ENCODE data around the gene HTR3E.
A peak's percentile ranks its signal among the peaks of the same experiment; 100 is the strongest.

Gene HTR3E

GRCh38 chr3:184133840-184134745 lies 37.2 kb downstream of the HTR3E start:
- Histone ChIP-seq H3K27me3 (no peaks in the 10 kb centered on the region), H3K9me3 (replicated peaks in 1 of 11) (no peaks in the 10 kb centered on the region), H3K9ac (peak overlapping the region; percentile 85 to 97 (median 95)), H4K20me1 (peaks cover 0 to 34% (median 29%) of the 10 kb centered on the region in 11 experiments; a peak in 20 of 22 replicates), H3K4me2 (peak overlapping the region; percentile 90 to 99 (median 95)), H3K36me3 (peaks cover 17 to 23% (median 21%) of the 10 kb centered on the region in 11 experiments), H3K27ac (peak overlapping the region in 10 of 11 experiments; percentile 80 to 96 (median 93); a peak in 19 of 22 replicates), H3K4me3 (peak overlapping the region; percentile 81 to 95 (median 89)), H3K4me1 (peaks cover 20 to 30% (median 26%) of the 10 kb centered on the region in 10 experiments)
- no peak for TF ChIP-seq Cebpa-rat (IDR thresholded peaks at IDR 0.05)

- peaks cover 0 to 40% (median 32%) of the 10 kb centered on the region in 11 experiments; a peak in 20 of 22 replicates for H4K20me1 ChIP-seq
- H3K4me2 ChIP-seq: peak overlapping the region; percentile 90 to 99 (median 95)
- peak overlapping the region; percentile 85 to 97 (median 95) for H3K9ac ChIP-seq
- no peak for TF ChIP-seq Cebpa-rat (IDR thresholded peaks at IDR 0.05)
- peaks cover 20 to 30% (median 26%) of the 10 kb centered on the region in 10 experiments for H3K4me1 ChIP-seq
- no peaks in the 10 kb centered on the region for H3K27me3 ChIP-seq
- H3K9me3 ChIP-seq (replicated peaks in 1 of 11): no peaks in the 10 kb centered on the region
- peaks cover 24 to 30% (median 28%) of the 10 kb centered on the region in 11 experiments for H3K36me3 ChIP-seq
- peak overlapping the region; percentile 81 to 95 (median 89) for H3K4me3 ChIP-seq
- H3K27ac ChIP-seq: peak overlapping the region; percentile 69 to 96 (median 93)
Observed at GRCh38 chr3:184134746-184135148, 37.9 kb downstream of the HTR3E start.

DNA sequence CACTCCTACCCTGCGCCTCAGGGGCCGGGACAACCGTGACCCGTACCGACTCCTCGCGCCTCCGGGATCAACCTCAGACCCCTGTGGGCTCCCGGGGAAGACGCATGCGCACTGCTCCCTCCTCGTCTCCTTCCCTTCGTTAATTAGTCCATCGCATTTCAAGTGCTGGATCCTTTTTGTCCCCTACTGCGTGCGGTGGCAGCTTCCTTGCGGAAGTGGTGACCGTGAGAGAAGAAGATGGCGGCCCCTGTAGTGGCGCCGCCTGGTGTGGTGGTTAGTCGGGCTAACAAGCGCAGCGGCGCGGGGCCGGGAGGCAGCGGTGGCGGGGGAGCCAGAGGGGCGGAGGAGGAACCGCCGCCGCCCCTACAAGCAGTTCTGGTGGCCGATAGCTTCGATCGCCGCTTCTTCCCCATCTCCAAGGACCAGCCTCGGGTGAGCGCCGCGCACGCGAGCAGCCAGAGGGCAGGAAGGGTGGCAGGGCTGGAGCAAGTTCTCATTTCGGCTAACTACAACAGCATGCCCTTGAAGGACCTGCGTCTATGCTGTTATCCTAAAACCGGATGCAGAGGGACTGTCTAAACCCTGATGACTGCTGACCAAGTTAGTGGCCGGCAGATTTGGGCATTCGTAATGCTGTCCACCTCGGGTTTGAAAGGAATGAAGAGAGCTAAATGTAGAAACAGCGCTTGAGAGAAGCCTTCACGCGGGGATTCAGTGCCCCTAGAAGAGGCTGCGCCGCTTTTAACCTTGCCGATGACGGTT lies 38.5 kb downstream of the HTR3E start, which contains the start of gene EIF2B5:
Gene EIF2B5, plus strand, starts transcription at position 210 of the 762 bp plus-strand sequence. Its CDS starts 28 bp downstream, at position 238.
- peaks cover 20 to 30% (median 26%) of the 10 kb centered on the region in 10 experiments for H3K4me1 ChIP-seq
- H4K20me1 ChIP-seq: peaks cover 0 to 46% (median 35%) of the 10 kb centered on the region in 11 experiments; a peak in 20 of 22 replicates
- peak within 1 kb of the TSS; percentile 85 to 97 (median 95) for H3K9ac ChIP-seq
- no peaks in the 10 kb centered on the region for H3K9me3 ChIP-seq (replicated peaks in 1 of 11)
- no peak for TF ChIP-seq Cebpa-rat (IDR thresholded peaks at IDR 0.05)
- H3K27ac ChIP-seq: peak within 1 kb of the TSS; percentile 69 to 96 (median 93)
- peak within 1 kb of the TSS; percentile 81 to 95 (median 89) for H3K4me3 ChIP-seq
- peak within 1 kb of the TSS; percentile 92 to 99 (median 96) for H3K4me2 ChIP-seq
- H3K27me3 ChIP-seq: no peaks in the 10 kb centered on the region
- peaks cover 30 to 36% (median 33%) of the 10 kb centered on the region in 11 experiments for H3K36me3 ChIP-seq

DNA sequence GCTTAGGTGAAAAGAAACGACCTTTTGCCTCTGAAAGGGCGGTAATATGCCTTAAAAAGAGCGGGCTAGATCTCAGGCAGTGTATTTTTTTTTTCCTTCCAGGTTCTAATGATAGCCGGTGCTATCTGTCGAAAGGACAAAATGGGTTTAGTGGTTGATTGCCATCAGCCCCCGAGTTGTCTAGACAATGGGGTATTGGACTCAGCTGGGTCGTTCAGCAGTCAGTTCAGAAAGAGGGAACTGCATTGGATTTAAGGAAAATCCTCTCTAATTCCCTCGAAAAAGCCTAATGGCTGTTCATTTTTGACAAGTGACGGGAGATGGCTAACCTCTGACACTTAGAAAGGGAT lies 39.0 kb downstream of the HTR3E start:
- Histone ChIP-seq H3K4me3 (peak overlapping the region; percentile 81 to 95 (median 89)), H3K36me3 (peaks cover 35 to 41% (median 39%) of the 10 kb centered on the region in 11 experiments), H4K20me1 (peaks cover 0 to 52% (median 40%) of the 10 kb centered on the region in 11 experiments; a peak in 20 of 22 replicates), H3K9me3 (replicated peaks in 1 of 11) (no peaks in the 10 kb centered on the region), H3K4me1 (peaks cover 20 to 30% (median 26%) of the 10 kb centered on the region in 10 experiments), H3K27me3 (no peaks in the 10 kb centered on the region), H3K9ac (peak overlapping the region; percentile 85 to 97 (median 95)), H3K27ac (peak overlapping the region; percentile 69 to 96 (median 93)), H3K4me2 (peak overlapping the region; percentile 83 to 99 (median 94))
- no peak for TF ChIP-seq Cebpa-rat (IDR thresholded peaks at IDR 0.05)

- Histone ChIP-seq H3K36me3 (peaks cover 81 to 87% (median 85%) of the 10 kb centered on the region in 11 experiments), H3K27ac (no peak overlapping the region), H3K9me3 (replicated peaks in 1 of 11) (no peaks in the 10 kb centered on the region), H3K4me2 (no peak overlapping the region), H3K9ac (0 out of 22 replicates have a peak overlapping the region, but pooled peaks of 1 of the 11 experiments have one; percentile 14), H3K4me3 (no peak overlapping the region), H4K20me1 (peaks cover 0 to 91% (median 74%) of the 10 kb centered on the region in 11 experiments; a peak in 20 of 22 replicates), H3K27me3 (no peaks in the 10 kb centered on the region), H3K4me1 (peaks cover 19 to 37% (median 29%) of the 10 kb centered on the region in 10 experiments)
- TF ChIP-seq Cebpa-rat (IDR thresholded peaks at IDR 0.05): no peak
Observed at GRCh38 chr3:184140436-184140835, 43.6 kb downstream of the HTR3E start.

- H3K4me2 ChIP-seq: no peak overlapping the region
- peaks cover 8 to 26% (median 20%) of the 10 kb centered on the region in 10 experiments for H3K4me1 ChIP-seq
- peaks cover 92 to 100% (median 98%) of the 10 kb centered on the region in 11 experiments for H3K36me3 ChIP-seq
- H3K4me3 ChIP-seq: no peak overlapping the region
- H3K27ac ChIP-seq: no peak overlapping the region
- no peaks in the 10 kb centered on the region for H3K27me3 ChIP-seq
- no peak for TF ChIP-seq Cebpa-rat (IDR thresholded peaks at IDR 0.05)
- H3K9me3 ChIP-seq (replicated peaks in 1 of 11): no peaks in the 10 kb centered on the region
- H3K9ac ChIP-seq: 0 out of 22 replicates have a peak overlapping the region, but pooled peaks of 2 of the 11 experiments have one; percentile 5 to 7
- H4K20me1 ChIP-seq: peaks cover 0 to 87% (median 73%) of the 10 kb centered on the region in 11 experiments; a peak in 20 of 22 replicates
Observed at GRCh38 chr3:184142199-184142598, 45.3 kb downstream of the HTR3E start.

GRCh38 chr3:184143327-184143726 lies 46.5 kb downstream of the HTR3E start:
- TF ChIP-seq Cebpa-rat (IDR thresholded peaks at IDR 0.05): no peak
- H3K4me3 ChIP-seq: no peak overlapping the region
- H3K9ac ChIP-seq: peak overlapping the region in 2 of 11 experiments; percentile 10 to 53; a peak in 2 of 22 replicates
- H3K9me3 ChIP-seq (replicated peaks in 1 of 11): no peaks in the 10 kb centered on the region
- H3K27me3 ChIP-seq: no peaks in the 10 kb centered on the region
- peaks cover 0 to 18% (median 15%) of the 10 kb centered on the region in 10 experiments; a peak in 9 of 20 replicates for H3K4me1 ChIP-seq
- peaks cover 0 to 76% (median 61%) of the 10 kb centered on the region in 11 experiments; a peak in 18 of 22 replicates for H4K20me1 ChIP-seq
- H3K36me3 ChIP-seq: peaks cover 82 to 89% (median 87%) of the 10 kb centered on the region in 11 experiments
- no peak overlapping the region for H3K4me2 ChIP-seq
- no peak overlapping the region for H3K27ac ChIP-seq

- no peaks in the 10 kb centered on the region for H3K27me3 ChIP-seq
- H3K36me3 ChIP-seq: peaks cover 71 to 78% (median 75%) of the 10 kb centered on the region in 11 experiments
- no peaks in the 10 kb centered on the region for H3K9me3 ChIP-seq (replicated peaks in 1 of 11)
- H3K4me1 ChIP-seq: peaks cover 0 to 18% (median 15%) of the 10 kb centered on the region in 10 experiments; a peak in 9 of 20 replicates
- H4K20me1 ChIP-seq: peaks cover 0 to 64% (median 50%) of the 10 kb centered on the region in 11 experiments; a peak in 17 of 22 replicates
- H3K27ac ChIP-seq: no peak overlapping the region
- H3K4me2 ChIP-seq: peak overlapping the region in 5 of 11 experiments; percentile 12 to 37 (median 26); a peak in 5 of 22 replicates
- H3K4me3 ChIP-seq: no peak overlapping the region
- TF ChIP-seq Cebpa-rat (IDR thresholded peaks at IDR 0.05): peak in 7 of 11 experiments; percentile 20 to 80 (median 55); a peak in 8 of 22 replicates
- H3K9ac ChIP-seq: peak overlapping the region in 7 of 11 experiments; percentile 0 to 33 (median 15); a peak in 5 of 22 replicates
Observed at GRCh38 chr3:184144505-184144904, 47.6 kb downstream of the HTR3E start.
